H1 (cell line): Measurements from ENCODE around the gene PID1. TPM values are rescaled to one million over a fixed set of nuclear protein-coding genes. Genes with fewer than 3 reads are reported as not detected.

ENCODE experiments used
- CTCF ChIA-PET: fragments of 300-600 bp; sonication (Branson Sonifier 250); formaldehyde crosslinking; loops from one replicate; lab custom pipeline; 2021; ENCODE audit not compliant: partially characterized antibody; lab: Charles Lee
- POLR2A ChIA-PET: fragments of 300-600 bp; sonication (Branson Sonifier 250); formaldehyde crosslinking; loops from one replicate; lab custom pipeline; 2021; ENCODE audit warnings: inconsistent platforms; ENCODE audit not compliant: partially characterized antibody; lab: Charles Lee
- DNase-seq, 2 experiments: peaks; one replicate each; pipeline versions ENCODE4 v3.0.0 to v3.0.0-alpha.2; 2010 to 2022; ENCODE audit warnings: low spot score in 2 of 2, low read depth in 1 of 2, mixed read lengths in 1 of 2
- FAIRE-seq: peaks from 2 replicates; lab custom pipeline; 2011; peaks lifted over from hg19 to GRCh38; lab: Jason Lieb, UNC
- H2AFZ ChIP-seq: 2 replicates; pipeline ENCODE4 v1.8.1; 2012; ENCODE audit warnings: low read length, inconsistent platforms
- H2AK5ac ChIP-seq: 2 replicates; pipeline ENCODE4 v1.6.1; 2013; ENCODE audit warnings: low read depth, low read length
- H2BK120ac ChIP-seq: replicated peaks from 2 replicates; pipeline ENCODE3; 2013; ENCODE audit warnings: low read depth, low read length, inconsistent platforms
- H2BK12ac ChIP-seq: 2 replicates; pipeline ENCODE4 v1.6.1; 2013; ENCODE audit warnings: low read depth, low read length
- H2BK15ac ChIP-seq: 2 replicates; pipeline ENCODE4 v1.6.1; 2013; ENCODE audit warnings: low read length
- H2BK20ac ChIP-seq: 2 replicates; pipeline ENCODE4 v1.6.1; 2013; ENCODE audit warnings: low read length
- H2BK5ac ChIP-seq: 2 replicates; pipeline ENCODE4 v1.6.1; 2013; ENCODE audit warnings: low read depth, low read length
- H3K14ac ChIP-seq: 2 replicates; pipeline ENCODE4 v1.6.1; 2013; ENCODE audit warnings: inconsistent platforms; ENCODE audit not compliant: insufficient read length
- H3K18ac ChIP-seq: 2 replicates; pipeline ENCODE4 v1.6.1; 2013; ENCODE audit warnings: low read length; ENCODE audit errors: extremely low read depth
- H3K23ac ChIP-seq: 2 replicates; pipeline ENCODE4 v1.6.1; 2013; ENCODE audit warnings: inconsistent platforms; ENCODE audit not compliant: insufficient read length
- H3K23me2 ChIP-seq: 2 replicates; pipeline ENCODE4 v1.6.1; 2013; ENCODE audit warnings: low read depth, low read length
- H3K27ac ChIP-seq: 2 replicates; pipeline ENCODE4 v1.6.1; 2011; ENCODE audit warnings: low read depth, low read length, inconsistent platforms
- H3K27me3 ChIP-seq, 4 experiments: replicated peaks in 1 of 4; 1 replicate in 1 of 4; 2 replicates in 3 of 4; pipeline versions ENCODE4 v1.6.1 to v1.8.1; 2011 to 2013; ENCODE audit warnings: low read length in 3 of 4, mild to moderate bottlenecking in 3 of 4, inconsistent platforms in 2 of 4, mixed read lengths in 2 of 4, moderate library complexity in 1 of 4; ENCODE audit not compliant: control insufficient read depth in 3 of 4, insufficient read depth in 3 of 4; ENCODE audit errors: extremely low read depth in 1 of 4
- H3K36me3 ChIP-seq, 4 experiments: 2 replicates each; pipeline versions ENCODE4 v1.6.1 to v1.8.1; 2011 to 2013; ENCODE audit warnings: mild to moderate bottlenecking in 4 of 4, low read length in 3 of 4, moderate library complexity in 2 of 4, control low read depth in 1 of 4, inconsistent platforms in 1 of 4; ENCODE audit not compliant: insufficient read depth in 4 of 4, control insufficient read depth in 2 of 4
- H3K4ac ChIP-seq: replicated peaks from 2 replicates; pipeline ENCODE3; 2013; ENCODE audit warnings: low read length, low read depth, mixed read lengths, inconsistent platforms; ENCODE audit not compliant: insufficient read length
- H3K4me1 ChIP-seq, 4 experiments: replicated peaks in 1 of 4; 1 replicate in 1 of 4; 2 replicates in 3 of 4; pipeline versions ENCODE4 v1.6.1 to v1.8.1; 2011 to 2013; ENCODE audit warnings: low read length in 3 of 4, inconsistent platforms in 2 of 4, mixed read lengths in 1 of 4; ENCODE audit not compliant: insufficient read depth in 4 of 4, control insufficient read depth in 3 of 4
- H3K4me2 ChIP-seq, 2 experiments: 2 replicates each; pipeline versions ENCODE4 v1.6.1 to v1.8.1; 2011 to 2013; ENCODE audit warnings: low read depth in 2 of 2, low read length in 2 of 2, control low read depth in 1 of 2, inconsistent platforms in 1 of 2, mild to moderate bottlenecking in 1 of 2; ENCODE audit not compliant: insufficient read depth in 1 of 2
- H3K4me3 ChIP-seq, 4 experiments: fragments of 200-600, 300-600 bp in 1 of 4; sonication (generic), shearing (Covaris generic), sonication (Bioruptor Twin) in 1 of 4; 2 replicates each; pipeline versions ENCODE4 v1.5.1 to v1.8.1; 2011 to 2016; ENCODE audit warnings: low read length in 4 of 4, low read depth in 3 of 4, control low read depth in 2 of 4, inconsistent platforms in 2 of 4, mild to moderate bottlenecking in 2 of 4, mixed read lengths in 1 of 4, moderate library complexity in 1 of 4; ENCODE audit not compliant: insufficient read depth in 2 of 4; ENCODE audit errors: extremely low read depth in 1 of 4
- H3K56ac ChIP-seq: replicated peaks from 2 replicates; pipeline ENCODE3; 2013; ENCODE audit warnings: low read depth, mild to moderate bottlenecking, mixed read lengths, low read length, inconsistent platforms; ENCODE audit not compliant: insufficient read length
- H3K79me1 ChIP-seq: 2 replicates; pipeline ENCODE4 v1.6.1; 2013; ENCODE audit warnings: low read depth, low read length, control low read depth
- H3K79me2 ChIP-seq, 2 experiments: 2 replicates each; pipeline versions ENCODE4 v1.6.1 to v1.8.1; 2012 to 2013; ENCODE audit warnings: low read length in 2 of 2, mild to moderate bottlenecking in 2 of 2, inconsistent platforms in 1 of 2; ENCODE audit not compliant: insufficient read depth in 2 of 2, control insufficient read depth in 1 of 2
- H3K9ac ChIP-seq, 4 experiments: replicated peaks in 1 of 4; 1 replicate in 1 of 4; 2 replicates in 3 of 4; pipeline versions ENCODE4 v1.6.1 to v1.8.1; 2011 to 2013; ENCODE audit warnings: low read depth in 3 of 4, low read length in 3 of 4, control low read depth in 2 of 4, mild to moderate bottlenecking in 2 of 4, moderate library complexity in 2 of 4, inconsistent platforms in 1 of 4; ENCODE audit errors: extremely low read depth in 1 of 4
- H3K9me3 ChIP-seq, 2 experiments: 2 replicates each; pipeline versions ENCODE4 v1.6.1 to v1.8.1; 2012 to 2013; ENCODE audit warnings: mild to moderate bottlenecking in 2 of 2, moderate library complexity in 2 of 2, control low read depth in 1 of 2, inconsistent platforms in 1 of 2, low read depth in 1 of 2, low read length in 1 of 2, mixed read lengths in 1 of 2; ENCODE audit not compliant: insufficient read depth in 2 of 2
- H4K20me1 ChIP-seq, 2 experiments: replicated peaks in 1 of 2; 2 replicates each; pipeline versions ENCODE3 to v1.8.1; 2011 to 2013; ENCODE audit warnings: inconsistent platforms in 2 of 2, low read length in 2 of 2, mild to moderate bottlenecking in 1 of 2; ENCODE audit not compliant: insufficient read depth in 2 of 2, control insufficient read depth in 1 of 2
- H4K5ac ChIP-seq: 2 replicates; pipeline ENCODE4 v1.6.1; 2013; ENCODE audit warnings: low read length, low read depth, mixed read lengths, inconsistent platforms; ENCODE audit not compliant: insufficient read length
- H4K8ac ChIP-seq: 2 replicates; pipeline ENCODE4 v1.8.0; 2013; ENCODE audit warnings: mild to moderate bottlenecking, moderate library complexity, low read length, inconsistent platforms; ENCODE audit not compliant: insufficient read depth; ENCODE audit errors: extremely low read depth
- H4K91ac ChIP-seq: replicated peaks from 2 replicates; pipeline ENCODE3; 2013; ENCODE audit warnings: low read length, mixed read lengths, inconsistent platforms; ENCODE audit not compliant: insufficient read length
- CBX8 ChIP-seq: fragments of 300-800, 300-1000 bp; sonication (generic); IDR thresholded peaks from 2 replicates; pipeline ENCODE4 v1.7.1; 2016; ENCODE audit warnings: low read depth, low read length, borderline replicate concordance
- CTBP2 ChIP-seq: IDR thresholded peaks from 2 replicates; pipeline ENCODE4 v1.7.0; 2011; ENCODE audit warnings: borderline replicate concordance, mild to moderate bottlenecking, moderate library complexity, mixed read lengths, low read length; ENCODE audit not compliant: insufficient read depth, insufficient read length
- FOSL1 ChIP-seq: IDR thresholded peaks from 2 replicates; pipeline ENCODE4 v1.6.1; 2011; ENCODE audit warnings: mild to moderate bottlenecking, low read depth, low read length, moderate library complexity; ENCODE audit not compliant: insufficient read depth
- NRF1 ChIP-seq: IDR thresholded peaks from 2 replicates; pipeline ENCODE4 v1.6.1; 2011; ENCODE audit warnings: mild to moderate bottlenecking, low read depth, low read length, improper control_type of control experiment
- SAP30 ChIP-seq: fragments of 300-600 bp; sonication (generic); IDR thresholded peaks from 2 replicates; pipeline ENCODE4 v1.7.1; 2012; ENCODE audit warnings: low read length, moderate library complexity, mild to moderate bottlenecking, inconsistent platforms; ENCODE audit not compliant: insufficient read depth, insufficient replicate concordance
- SIRT6 ChIP-seq: IDR thresholded peaks from one replicate; pipeline ENCODE4 v1.7.1; 2012; ENCODE audit warnings: low read length, inconsistent platforms
- SIX5 ChIP-seq: IDR thresholded peaks from 2 replicates; pipeline ENCODE4 v1.6.1; 2011; ENCODE audit warnings: mild to moderate bottlenecking, low read depth, low read length
- SRF ChIP-seq: IDR thresholded peaks from 2 replicates; pipeline ENCODE4 v1.6.1; 2011; ENCODE audit warnings: mild to moderate bottlenecking, low read depth, low read length, moderate library complexity
- WGBS, 2 experiments: shearing (Covaris generic) in 1 of 2; methylation state at CpG; one replicate each; pipeline versions ENCODE4 v1.1.6 to v1.1.7; 2013 to 2015; ENCODE audit warnings: low lambda C conversion rate in 2 of 2, mixed read lengths in 2 of 2, inconsistent platforms in 1 of 2, low coverage in 1 of 2, missing lambda C conversion rate in 1 of 2; ENCODE audit not compliant: insufficient replicate concordance in 2 of 2, insufficient coverage in 1 of 2, insufficient read length in 1 of 2; ENCODE audit errors: extremely low coverage in 1 of 2, missing lambda C conversion rate in 1 of 2; 5-methylcytosine and 5-hydroxymethylcytosine counted together
- polyA plus RNA-seq, 7 experiments: library from polyadenylated mRNA; depleted of rRNA in 3 of 7; stranded (reverse) in 5 of 7; unstranded in 2 of 7; fragments of >200 nt in 5 of 7; fragments of 200-250 nt in 2 of 7; gene quantifications; 1 replicate in 5 of 7; 2 replicates in 1 of 7; 4 replicates in 1 of 7; pipeline versions ENCODE4 v1.2.1 to v1.2.3, GENCODE V29; 2011 to 2013; ENCODE audit warnings: missing spikeins in 2 of 7, mixed read lengths in 2 of 7
- total RNA-seq: library from RNA; stranded (reverse); fragmentation: NEBNext Ultra II Directional; extraction: Animal tissue kit (Norgen Biotek cat#: 25700); gene quantifications from 2 replicates; pipeline ENCODE4 v1.2.1, GENCODE V29; 2021

Gene PID1
- total and polyA plus RNA-seq, 2 of the 8 experiments (the other 6 are each of a cell fraction or from before 2014, with no cell fraction given) = 1.5 to 3.3 TPM

DNA sequence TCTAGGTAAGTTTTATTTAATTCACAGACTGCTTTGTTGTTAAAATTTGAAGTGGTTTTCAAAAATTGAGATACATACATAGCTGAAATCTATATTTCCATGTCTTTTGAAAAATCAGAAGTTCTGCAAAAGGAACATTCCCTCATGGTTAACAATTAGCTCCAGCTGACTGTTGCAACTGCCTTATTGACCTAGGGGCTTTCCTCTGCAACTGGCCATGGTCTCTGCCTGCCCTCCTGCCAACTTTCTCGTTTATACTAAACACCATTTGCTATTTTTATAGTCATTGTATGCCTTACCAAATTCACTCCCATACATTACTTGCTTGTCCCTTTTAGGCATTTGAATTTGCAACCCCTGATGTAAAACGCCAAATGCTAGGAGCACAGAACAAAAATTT is 107.2 kb downstream of the PID1 start:
- no peak overlapping the region for H2BK5ac ChIP-seq
- H3K4ac ChIP-seq = no peak overlapping the region
- no peak overlapping the region for H3K56ac ChIP-seq
- CTCF ChIA-PET = interaction anchor here (0.6 to 1.6 kb wide), 6 partner anchors 10 to 465 kb away, joined by 3 to 4 read pairs (median 3); no protein-coding TSS in a partner anchor
- H2AK5ac ChIP-seq = no peak overlapping the region
- 88% methylated on average over 2 of the region's 2 CpGs; no CpG with 5 or more reads in 1 of the 2 experiments for WGBS, 2 experiments
- FAIRE-seq (no peak), DNase-seq (no peak)
- no peaks in the 10 kb centered on the region for H4K20me1 ChIP-seq
- H3K14ac ChIP-seq = no peak overlapping the region
- H3K23ac ChIP-seq = no peak overlapping the region
- no peaks in the 10 kb centered on the region; a peak in 1 of 7 replicates for H3K4me1 ChIP-seq
- H3K9ac ChIP-seq = no peak overlapping the region
- H3K79me1 ChIP-seq = no peaks in the 10 kb centered on the region
- H3K27me3 ChIP-seq = no peaks in the 10 kb centered on the region
- H3K27ac ChIP-seq = no peak overlapping the region
- H3K4me3 ChIP-seq = no peak overlapping the region
- no peak overlapping the region for H2BK15ac ChIP-seq
- no peak overlapping the region for H3K4me2 ChIP-seq
- POLR2A ChIA-PET = no interaction called here
- H3K79me2 ChIP-seq = no peaks in the 10 kb centered on the region
- H2AFZ ChIP-seq = no peak overlapping the region
- H3K36me3 ChIP-seq = no peaks in the 10 kb centered on the region
- H3K18ac ChIP-seq = no peak overlapping the region
- H2BK20ac ChIP-seq = no peak overlapping the region
- no peaks in the 10 kb centered on the region; the same call in 1 of the 2 replicates for H3K23me2 ChIP-seq
- no peak overlapping the region for H4K91ac ChIP-seq
- H4K5ac ChIP-seq = no peak overlapping the region
- H4K8ac ChIP-seq = no peak overlapping the region
- H2BK120ac ChIP-seq = no peak overlapping the region
- no peak overlapping the region for H2BK12ac ChIP-seq
- TF ChIP-seq CBX8 (no peak), CTBP2 (no peak), SRF (no peak), NRF1 (no peak), SAP30 (no peak), SIX5 (no peak), FOSL1 (no peak), SIRT6 (no peak)
- no peaks in the 10 kb centered on the region for H3K9me3 ChIP-seq
